Upper lobe of left lung (tissue), 4 donors: ENCODE results near the gene PARL.

Experiments
- CTCF ChIP-seq, 6 experiments: fragments of 450-650 bp in 4 of 6; fragments of 200-600 bp in 2 of 6; sonication (generic) in 2 of 6; IDR thresholded peaks; one replicate each; pipeline ENCODE4 v1.5.1; 2016 to 2019; ENCODE audit warnings: antibody characterized with exemption in 6 of 6
- EP300 ChIP-seq, 4 donors: sonication (generic); formaldehyde crosslinking; IDR thresholded peaks; one replicate each; pipeline ENCODE4 v1.5.1; 2017; ENCODE audit warnings: antibody characterized with exemption in 4 of 4, control low read depth in 2 of 4
- POLR2A ChIP-seq, 4 donors: fragments of 450-650 bp; IDR thresholded peaks; one replicate each; pipeline ENCODE4 v1.5.1; 2016 to 2017; ENCODE audit warnings: antibody characterized with exemption in 4 of 4, mild to moderate bottlenecking in 2 of 4
- POLR2AphosphoS5 ChIP-seq, 2 donors: sonication (generic); formaldehyde crosslinking; IDR thresholded peaks; one replicate each; pipeline ENCODE4 v1.5.1; 2017; ENCODE audit warnings: antibody characterized with exemption in 2 of 2

DNA sequence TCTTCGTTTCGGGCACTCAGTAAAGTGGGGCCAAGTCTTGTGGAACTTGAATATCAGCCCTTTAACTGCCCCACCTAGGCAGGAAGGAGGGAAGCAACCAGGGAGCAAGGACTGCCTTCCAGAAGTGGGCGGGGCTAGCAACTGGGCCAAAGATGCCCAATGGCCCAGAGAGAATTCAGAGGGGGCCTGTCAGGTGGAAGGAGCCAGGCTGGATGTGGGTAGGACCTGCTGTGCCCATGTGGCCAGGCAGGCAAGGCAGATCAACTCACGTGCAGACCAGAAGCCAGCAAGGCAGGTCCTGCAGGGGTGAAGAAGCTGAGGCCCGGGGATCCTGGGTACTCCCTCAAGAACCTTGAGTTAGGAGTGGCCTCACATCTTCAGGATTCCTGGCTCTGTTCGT is 64.8 kb downstream of the PARL start:
- TF ChIP-seq POLR2AphosphoS5 (IDR thresholded peaks at IDR 0.05): no peak
- no peak for TF ChIP-seq CTCF (IDR thresholded peaks at IDR 0.05)
- no peak for TF ChIP-seq POLR2A (IDR thresholded peaks at IDR 0.05)
- no peak for TF ChIP-seq EP300 (IDR thresholded peaks at IDR 0.05)
